Measurements from ENCODE around the gene COPB2.

COPB2 gene

DNA sequence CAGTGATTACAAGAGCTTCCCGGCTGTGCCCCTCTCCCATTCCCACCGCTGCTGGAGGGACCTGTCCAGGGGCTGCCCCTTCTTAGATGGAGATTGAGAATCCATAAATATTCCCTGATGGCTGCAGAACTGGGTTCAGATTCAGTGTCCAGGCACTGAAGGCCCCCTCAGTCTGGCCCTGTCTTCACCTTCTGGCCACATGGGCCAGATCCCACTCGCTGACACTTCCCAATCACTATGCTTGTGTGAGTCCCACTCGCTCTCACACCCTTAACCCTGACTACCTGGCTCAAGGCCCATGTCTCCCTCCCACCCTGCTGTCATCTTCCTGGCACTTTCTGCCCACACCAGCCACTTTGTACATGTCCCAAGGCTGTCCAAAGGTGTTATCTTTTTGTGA lies 61.1 kb downstream of the COPB2 start (continued):
- no peak for TF ChIP-seq TSHZ2 (CRISPR knock-in tag; IDR thresholded peaks at IDR 0.05)

DNA sequence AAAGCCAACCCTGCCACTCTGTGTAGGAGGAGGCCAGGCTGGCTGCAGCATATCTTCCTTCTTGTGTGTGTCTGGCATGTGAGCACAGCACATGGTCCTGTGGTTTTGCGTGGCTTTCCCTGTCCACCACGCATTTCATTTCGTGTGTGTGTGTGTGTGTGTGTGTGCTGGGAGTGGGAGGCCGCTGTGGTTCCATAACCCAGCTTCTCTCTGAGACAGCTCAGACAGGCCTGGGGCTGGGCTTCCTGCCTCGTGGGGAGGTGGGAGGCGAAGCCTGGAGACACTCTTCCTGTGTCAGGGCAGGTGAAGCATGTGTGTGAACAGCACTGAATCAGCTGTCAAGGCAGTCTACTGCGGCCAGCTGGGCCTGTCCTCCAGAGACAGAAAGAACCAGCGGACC lies 61.6 kb downstream of the COPB2 start:
- TF ChIP-seq ISL1 (CRISPR knock-in tag; IDR thresholded peaks at IDR 0.05): no peak
- no peak for TF ChIP-seq ZNF70 (CRISPR knock-in tag; IDR thresholded peaks at IDR 0.05)
- no peak for ATAC-seq

GRCh38 chr3:139327231-139327630 lies 62.2 kb downstream of the COPB2 start:
- no peak for ATAC-seq
- TF ChIP-seq BACH2 (CRISPR knock-in tag; IDR thresholded peaks at IDR 0.05; ENCODE audit: borderline replicate concordance) (no peak), ZFP30 (CRISPR knock-in tag; IDR thresholded peaks at IDR 0.05) (no peak), ZNF70 (CRISPR knock-in tag; IDR thresholded peaks at IDR 0.05) (no peak), TOX (CRISPR knock-in tag; IDR thresholded peaks at IDR 0.05; ENCODE audit: borderline replicate concordance) (no peak), TCF4 (CRISPR knock-in tag; IDR thresholded peaks at IDR 0.05; ENCODE audit: borderline replicate concordance) (no peak), TSHZ2 (CRISPR knock-in tag; IDR thresholded peaks at IDR 0.05) (no peak), ARNTL (CRISPR knock-in tag; IDR thresholded peaks at IDR 0.05; ENCODE audit: borderline replicate concordance, low read depth) (no peak), OSR1 (CRISPR knock-in tag; IDR thresholded peaks at IDR 0.05) (no peak), SNAI2 (CRISPR knock-in tag; IDR thresholded peaks at IDR 0.05) (no peak), CSDC2 (CRISPR knock-in tag; IDR thresholded peaks at IDR 0.05) (no peak), PPARA (CRISPR knock-in tag; IDR thresholded peaks at IDR 0.05; ENCODE audit: borderline replicate concordance) (no peak), ISL1 (CRISPR knock-in tag; IDR thresholded peaks at IDR 0.05) (no peak)
- TF ChIP-seq, protein P1, sequence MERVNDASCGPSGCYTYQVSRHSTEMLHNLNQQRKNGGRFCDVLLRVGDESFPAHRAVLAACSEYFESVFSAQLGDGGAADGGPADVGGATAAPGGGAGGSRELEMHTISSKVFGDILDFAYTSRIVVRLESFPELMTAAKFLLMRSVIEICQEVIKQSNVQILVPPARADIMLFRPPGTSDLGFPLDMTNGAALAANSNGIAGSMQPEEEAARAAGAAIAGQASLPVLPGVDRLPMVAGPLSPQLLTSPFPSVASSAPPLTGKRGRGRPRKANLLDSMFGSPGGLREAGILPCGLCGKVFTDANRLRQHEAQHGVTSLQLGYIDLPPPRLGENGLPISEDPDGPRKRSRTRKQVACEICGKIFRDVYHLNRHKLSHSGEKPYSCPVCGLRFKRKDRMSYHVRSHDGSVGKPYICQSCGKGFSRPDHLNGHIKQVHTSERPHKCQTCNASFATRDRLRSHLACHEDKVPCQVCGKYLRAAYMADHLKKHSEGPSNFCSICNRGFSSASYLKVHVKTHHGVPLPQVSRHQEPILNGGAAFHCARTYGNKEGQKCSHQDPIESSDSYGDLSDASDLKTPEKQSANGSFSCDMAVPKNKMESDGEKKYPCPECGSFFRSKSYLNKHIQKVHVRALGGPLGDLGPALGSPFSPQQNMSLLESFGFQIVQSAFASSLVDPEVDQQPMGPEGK (CRISPR knock-in tag; IDR thresholded peaks at IDR 0.05; ENCODE audit: borderline replicate concordance): no peak

GRCh38 chr3:139326707-139327106 lies 62.7 kb downstream of the COPB2 start:
- TF ChIP-seq ZNF8 (CRISPR knock-in tag; IDR thresholded peaks at IDR 0.05): no peak
- no peak for TF ChIP-seq ZNF70 (CRISPR knock-in tag; IDR thresholded peaks at IDR 0.05)
- no peak for ATAC-seq

DNA sequence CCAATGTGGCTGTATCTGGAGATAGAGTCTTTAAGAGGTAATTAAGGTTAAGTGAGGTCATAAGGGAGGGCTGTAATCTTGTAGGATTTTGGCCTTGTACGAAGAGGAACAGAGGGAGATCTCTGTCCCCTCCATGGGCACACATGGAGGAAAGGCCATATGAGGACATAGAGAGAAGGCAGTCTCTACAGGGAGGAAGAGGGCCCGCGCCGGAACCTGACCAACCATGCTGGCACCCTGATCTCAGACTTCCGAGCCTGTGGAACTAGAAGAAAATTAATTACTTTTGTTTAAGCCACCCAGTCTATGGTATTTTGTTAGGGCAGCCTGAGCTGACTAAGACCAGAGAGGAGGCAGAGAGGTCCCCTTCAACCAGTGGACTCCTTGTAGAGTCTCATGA lies 63.3 kb downstream of the COPB2 start:
- TF ChIP-seq TSHZ2 (CRISPR knock-in tag; IDR thresholded peaks at IDR 0.05) (no peak), ZFP30 (CRISPR knock-in tag; IDR thresholded peaks at IDR 0.05) (no peak), ZC3H10 (CRISPR knock-in tag; IDR thresholded peaks at IDR 0.05) (no peak), SNAI2 (CRISPR knock-in tag; IDR thresholded peaks at IDR 0.05) (no peak), ESRRG (CRISPR knock-in tag; IDR thresholded peaks at IDR 0.05) (no peak)
- TF ChIP-seq, protein P1 (CRISPR knock-in tag; IDR thresholded peaks at IDR 0.05; ENCODE audit: borderline replicate concordance): no peak
- ATAC-seq: no peak
